Omental fat pad (tissue), 4 donors: Measurements from ENCODE around the gene SAMD9. TPM values are rescaled to one million over a fixed set of nuclear protein-coding genes. Genes with fewer than 3 reads are reported as not detected.
A peak's percentile ranks its signal among the peaks of the same experiment; 100 is the strongest.
"Not testable (repeated sequence)": the region's sequence is repeated elsewhere in the genome, so short reads cannot be mapped to it uniquely, and the experiment has no call there.

Experiments used
- ATAC-seq: fragments of 150-250 bp; one replicate; pipeline ENCODE4 v1.9.1; 2016; ENCODE audit warnings: mild to moderate bottlenecking, moderate library complexity; ENCODE audit not compliant: low FRiP score
- DNase-seq: peaks from one replicate; pipeline ENCODE4 v3.0.0-alpha.2; 2019; ENCODE audit warnings: low spot score
- total RNA-seq, 4 donors: library from RNA; depleted of rRNA; stranded (reverse); fragments of >200 nt; gene quantifications; one replicate each; pipeline ENCODE4 v1.1.0, GENCODE V29; 2016
- TF ChIP-seq, protein P1 (sequence below), 3 donors: fragments of 450-650 bp; IDR thresholded peaks; one replicate each; pipeline ENCODE4 v1.5.1; 2016 to 2017; ENCODE audit warnings: antibody characterized with exemption in 3 of 3, mild to moderate bottlenecking in 3 of 3, moderate library complexity in 2 of 3

SAMD9 gene
- total RNA-seq, 4 donors from 2014 or later, result 5.5 to 17.5 (median 8.4) TPM

DNA sequence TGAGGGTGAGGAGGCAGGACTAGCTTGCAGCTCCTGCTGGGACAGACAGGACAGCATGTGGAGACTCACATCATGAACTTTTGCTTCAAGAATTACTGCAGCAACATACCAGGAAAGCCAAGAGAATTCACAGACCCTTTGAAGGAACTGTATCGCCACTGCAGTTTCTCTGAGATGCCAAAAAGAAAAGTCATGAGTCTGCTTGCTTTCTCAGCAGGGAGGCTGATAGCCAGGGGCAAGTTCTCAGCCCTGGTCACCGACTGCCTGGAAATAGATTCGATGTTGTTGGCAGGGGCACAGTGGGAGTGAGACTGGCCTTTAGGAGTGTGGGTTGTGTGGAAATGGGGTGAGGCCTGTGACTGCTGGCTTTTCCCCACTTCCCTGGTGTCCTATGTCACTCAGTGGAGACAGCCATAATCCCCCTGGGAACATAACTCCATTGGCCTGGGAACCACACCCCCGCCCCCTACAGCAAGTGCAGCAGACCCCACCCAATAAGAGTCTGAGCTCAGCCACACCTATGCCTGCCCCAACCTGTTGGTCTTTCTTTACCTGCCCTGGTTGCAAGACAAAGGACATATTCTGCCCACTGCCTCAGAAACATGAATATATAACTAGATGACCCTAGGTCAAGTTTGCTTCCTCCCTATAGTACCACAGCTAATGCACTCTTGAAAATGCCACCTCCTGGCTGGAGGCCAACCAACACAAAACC is 1.6 kb upstream of the SAMD9 start:
- no peak for ATAC-seq
- no peak for DNase-seq
- TF ChIP-seq, protein P1, sequence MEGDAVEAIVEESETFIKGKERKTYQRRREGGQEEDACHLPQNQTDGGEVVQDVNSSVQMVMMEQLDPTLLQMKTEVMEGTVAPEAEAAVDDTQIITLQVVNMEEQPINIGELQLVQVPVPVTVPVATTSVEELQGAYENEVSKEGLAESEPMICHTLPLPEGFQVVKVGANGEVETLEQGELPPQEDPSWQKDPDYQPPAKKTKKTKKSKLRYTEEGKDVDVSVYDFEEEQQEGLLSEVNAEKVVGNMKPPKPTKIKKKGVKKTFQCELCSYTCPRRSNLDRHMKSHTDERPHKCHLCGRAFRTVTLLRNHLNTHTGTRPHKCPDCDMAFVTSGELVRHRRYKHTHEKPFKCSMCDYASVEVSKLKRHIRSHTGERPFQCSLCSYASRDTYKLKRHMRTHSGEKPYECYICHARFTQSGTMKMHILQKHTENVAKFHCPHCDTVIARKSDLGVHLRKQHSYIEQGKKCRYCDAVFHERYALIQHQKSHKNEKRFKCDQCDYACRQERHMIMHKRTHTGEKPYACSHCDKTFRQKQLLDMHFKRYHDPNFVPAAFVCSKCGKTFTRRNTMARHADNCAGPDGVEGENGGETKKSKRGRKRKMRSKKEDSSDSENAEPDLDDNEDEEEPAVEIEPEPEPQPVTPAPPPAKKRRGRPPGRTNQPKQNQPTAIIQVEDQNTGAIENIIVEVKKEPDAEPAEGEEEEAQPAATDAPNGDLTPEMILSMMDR (IDR thresholded peaks at IDR 0.05), result no peak

DNA sequence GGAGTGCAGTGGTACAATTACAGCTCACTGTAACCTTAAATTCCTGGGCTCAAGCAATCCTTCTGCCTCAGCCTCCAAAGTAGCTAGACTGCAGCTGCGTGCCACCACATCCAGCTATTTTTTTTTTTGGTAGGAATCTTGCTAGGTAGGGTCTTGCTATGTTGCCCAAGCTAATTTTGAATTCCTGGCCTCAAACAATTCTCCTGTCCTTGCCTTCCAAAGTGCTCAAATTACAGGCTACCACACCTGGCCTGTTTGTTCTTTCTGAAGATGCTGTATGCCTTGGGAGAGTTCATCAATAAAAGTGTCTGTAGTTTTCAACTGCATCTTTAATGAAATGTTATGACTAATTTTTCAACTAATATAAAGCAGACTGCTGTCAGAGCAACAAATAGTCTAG is 452 bp downstream of the SAMD9 start:
- DNase-seq (no peak), ATAC-seq (no peak)
- TF ChIP-seq, protein P1 (IDR thresholded peaks at IDR 0.05), result no peak

DNA sequence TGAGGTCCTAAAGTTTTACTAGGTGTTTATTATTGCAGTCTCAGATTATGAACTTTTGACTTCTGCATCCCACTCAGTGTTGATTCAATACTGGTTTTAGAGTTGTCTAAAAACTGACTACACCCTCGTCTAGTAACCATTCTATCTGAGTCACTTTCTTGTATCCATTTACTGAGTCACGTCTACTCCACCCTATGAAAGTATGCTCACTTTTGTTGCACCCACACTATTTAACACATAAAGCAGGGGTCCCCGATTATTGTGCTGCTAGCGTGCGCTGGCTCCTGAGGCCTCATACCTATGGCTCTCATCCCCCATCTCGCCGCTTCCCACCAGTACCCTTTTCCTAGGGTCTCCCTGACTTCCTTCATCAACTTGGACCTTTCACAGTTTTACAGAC is 2.0 kb downstream of the SAMD9 start:
- peak; percentile 66 for ATAC-seq
- TF ChIP-seq, protein P1 (IDR thresholded peaks at IDR 0.05), result no peak
- DNase-seq, result no peak

DNA sequence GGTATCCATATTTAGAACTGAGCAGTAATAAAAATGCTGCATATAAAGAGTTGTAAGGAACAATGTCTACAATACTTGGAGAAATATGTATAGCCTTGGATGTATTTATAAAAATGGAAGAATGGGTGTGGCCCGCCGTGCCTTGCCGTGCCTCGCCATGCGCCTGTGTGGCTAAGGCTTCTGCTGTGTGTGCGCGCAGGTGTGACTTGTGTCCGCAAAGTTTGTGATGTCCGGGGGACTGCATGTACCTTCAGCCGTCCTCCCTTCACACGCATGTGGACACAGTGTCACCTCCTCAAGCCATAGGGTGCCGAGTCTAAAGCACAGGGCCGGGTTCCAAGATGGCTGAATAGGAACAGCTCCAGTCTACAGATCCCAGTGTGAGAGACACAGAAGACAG is 9.8 kb downstream of the SAMD9 start:
- TF ChIP-seq, protein P1 (IDR thresholded peaks at IDR 0.05), result no peak
- peak; percentile 41 for ATAC-seq
- DNase-seq, result no peak

DNA sequence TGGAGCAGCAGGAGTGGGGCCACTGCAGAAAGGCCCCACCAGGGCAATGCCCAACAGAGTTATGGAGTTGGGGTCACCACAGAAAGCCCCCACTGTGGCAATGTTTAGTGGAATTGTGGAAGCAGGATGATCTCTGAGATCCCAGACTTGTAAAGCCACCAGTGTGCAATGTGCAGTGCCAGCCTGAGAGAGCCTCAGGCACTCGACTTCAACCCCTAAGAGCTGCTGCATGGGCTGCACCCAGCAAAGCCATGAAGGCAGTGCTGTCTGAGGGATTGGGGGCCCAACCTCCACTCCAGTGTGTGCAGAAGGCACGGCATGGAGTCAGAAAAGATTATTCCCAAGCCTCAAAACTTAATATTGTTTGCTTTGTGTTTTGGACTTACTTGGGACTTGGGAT is 20.4 kb downstream of the SAMD9 start:
- DNase-seq, result no peak
- no peak for ATAC-seq
- TF ChIP-seq, protein P1 (IDR thresholded peaks at IDR 0.05), result no peak

DNA sequence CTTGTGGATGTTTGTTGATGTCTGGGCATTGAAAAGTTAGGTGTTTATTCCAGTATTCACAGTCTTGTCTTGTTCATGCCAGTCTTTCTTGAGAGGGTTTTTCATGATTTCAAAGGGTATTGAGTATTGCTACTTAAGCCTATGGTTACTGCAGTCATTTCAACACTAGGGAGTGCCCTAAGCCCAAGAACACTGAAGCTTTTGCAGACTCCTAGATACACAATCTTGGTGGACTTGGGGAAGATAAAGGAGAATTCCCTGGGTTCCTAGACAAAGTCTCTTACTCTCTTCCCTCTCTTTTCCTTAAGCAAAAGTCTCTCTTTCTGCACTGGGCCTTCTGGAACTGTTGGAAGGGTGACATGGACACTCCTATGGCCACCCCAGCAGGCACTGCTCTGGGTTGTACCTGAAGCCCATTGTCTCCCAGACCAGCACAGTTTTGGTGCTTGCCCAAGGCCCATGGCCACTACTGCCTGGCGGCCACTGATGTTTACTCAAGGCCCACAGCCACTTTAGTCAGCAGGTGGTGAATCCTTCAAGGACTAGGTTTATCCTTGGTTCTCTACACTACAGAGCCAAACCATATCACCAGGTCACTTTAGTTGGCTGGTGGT is 24.9 kb downstream of the SAMD9 start:
- DNase-seq (no peak), ATAC-seq (no peak)
- TF ChIP-seq, protein P1 (IDR thresholded peaks at IDR 0.05), result no peak

DNA sequence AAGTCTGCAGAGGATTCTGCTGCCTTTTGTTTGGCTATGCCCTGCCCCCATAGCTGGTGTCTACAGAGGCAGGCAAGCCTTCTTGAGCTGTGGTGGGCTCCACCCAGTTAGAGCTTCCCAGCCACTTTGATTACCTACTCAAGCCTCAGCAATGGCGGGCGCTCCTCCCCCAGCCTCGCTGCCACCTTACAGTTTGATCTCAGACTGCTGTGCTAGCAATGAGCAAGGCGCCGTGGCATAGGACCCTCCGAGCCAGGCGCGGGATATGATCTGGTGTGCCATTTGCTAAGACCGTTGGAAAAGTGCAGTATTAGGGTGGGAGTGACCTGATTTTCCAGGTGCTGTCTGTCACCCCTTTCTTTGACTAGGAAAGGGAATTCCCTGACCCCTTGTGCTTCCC is 44.4 kb downstream of the SAMD9 start:
- not testable (repeated sequence) for ATAC-seq, DNase-seq
